ENCODE results near the gene MAN2A1. TPM values are rescaled to one million over a fixed set of nuclear protein-coding genes. Genes with fewer than 3 reads are reported as not detected.

Gene MAN2A1
- total RNA-seq, 6 experiments from 2014 or later = 48.1 to 68.8 (median 61.9) TPM

GRCh38 chr5:109688970-109689739 lies 572 bp upstream of the MAN2A1 start:
- intact Hi-C loops (cut with DNase I) = no loop called here
- 0% methylated on average over 30 of the region's 68 CpGs for WGBS (ENCODE audit: insufficient coverage, low coverage, low lambda C conversion rate, missing lambda C conversion rate)
- Histone ChIP-seq H3K9me3 (no peaks in the 10 kb centered on the region), H3K4me1 (peaks cover 0 to 25% (median 9%) of the 10 kb centered on the region in 4 donors), H3K36me3 (no peaks in the 10 kb centered on the region), H3K27me3 (no peaks in the 10 kb centered on the region), H3K27ac (peak overlapping the region; percentile 98), H3K4me3 (peak overlapping the region; percentile 83 to 90 (median 89))
- peak; percentile 81 to 92 (median 86) for ATAC-seq
- TF ChIP-seq, protein P1, sequence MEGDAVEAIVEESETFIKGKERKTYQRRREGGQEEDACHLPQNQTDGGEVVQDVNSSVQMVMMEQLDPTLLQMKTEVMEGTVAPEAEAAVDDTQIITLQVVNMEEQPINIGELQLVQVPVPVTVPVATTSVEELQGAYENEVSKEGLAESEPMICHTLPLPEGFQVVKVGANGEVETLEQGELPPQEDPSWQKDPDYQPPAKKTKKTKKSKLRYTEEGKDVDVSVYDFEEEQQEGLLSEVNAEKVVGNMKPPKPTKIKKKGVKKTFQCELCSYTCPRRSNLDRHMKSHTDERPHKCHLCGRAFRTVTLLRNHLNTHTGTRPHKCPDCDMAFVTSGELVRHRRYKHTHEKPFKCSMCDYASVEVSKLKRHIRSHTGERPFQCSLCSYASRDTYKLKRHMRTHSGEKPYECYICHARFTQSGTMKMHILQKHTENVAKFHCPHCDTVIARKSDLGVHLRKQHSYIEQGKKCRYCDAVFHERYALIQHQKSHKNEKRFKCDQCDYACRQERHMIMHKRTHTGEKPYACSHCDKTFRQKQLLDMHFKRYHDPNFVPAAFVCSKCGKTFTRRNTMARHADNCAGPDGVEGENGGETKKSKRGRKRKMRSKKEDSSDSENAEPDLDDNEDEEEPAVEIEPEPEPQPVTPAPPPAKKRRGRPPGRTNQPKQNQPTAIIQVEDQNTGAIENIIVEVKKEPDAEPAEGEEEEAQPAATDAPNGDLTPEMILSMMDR (IDR thresholded peaks at IDR 0.05) = no peak
- peak; percentile 96 for TF ChIP-seq POLR2A (IDR thresholded peaks at IDR 0.05)
- DNase-seq = peak; percentile 91 to 92 (median 91)

DNA sequence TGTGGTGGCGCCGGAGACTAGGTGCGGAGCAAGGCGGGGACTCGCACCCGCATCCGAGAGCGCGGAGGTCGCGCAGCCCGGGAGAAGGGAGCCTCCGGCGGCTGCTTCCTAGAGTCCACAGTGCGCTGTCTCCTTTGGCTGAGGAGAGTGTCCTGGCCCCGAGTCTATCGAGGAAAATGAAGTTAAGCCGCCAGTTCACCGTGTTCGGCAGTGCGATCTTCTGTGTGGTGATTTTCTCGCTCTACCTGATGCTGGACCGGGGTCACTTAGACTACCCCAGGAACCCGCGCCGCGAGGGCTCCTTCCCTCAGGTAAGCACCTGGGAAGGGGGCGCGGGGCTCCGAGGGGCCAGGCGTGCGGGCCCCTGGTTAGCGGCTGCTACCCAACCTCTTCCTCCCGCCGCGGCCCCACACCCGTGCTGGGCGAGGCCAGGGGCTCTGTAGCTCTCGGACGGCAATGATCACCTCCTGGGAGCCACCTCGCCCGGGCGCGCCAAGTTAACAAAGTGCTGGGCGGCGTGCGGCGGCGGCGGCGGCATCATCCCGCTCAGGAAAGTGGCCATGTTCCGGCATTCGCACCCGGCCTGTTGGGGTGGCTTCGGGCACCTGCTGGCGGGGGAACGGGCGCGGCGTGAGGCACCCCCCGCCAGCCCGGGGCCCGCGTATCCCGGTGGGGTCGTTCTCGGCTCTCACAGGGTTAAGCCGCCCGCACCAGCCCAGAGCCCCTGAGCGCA lies 681 bp downstream of the MAN2A1 start:
- TF ChIP-seq, protein P1 (IDR thresholded peaks at IDR 0.05) = no peak
- TF ChIP-seq POLR2A (IDR thresholded peaks at IDR 0.05) = no peak
- Histone ChIP-seq H3K27me3 (no peaks in the 10 kb centered on the region), H3K36me3 (no peaks in the 10 kb centered on the region), H3K27ac (peak overlapping the region; percentile 98), H3K4me1 (peaks cover 0 to 38% (median 15%) of the 10 kb centered on the region in 4 donors), H3K9me3 (no peaks in the 10 kb centered on the region), H3K4me3 (peak overlapping the region; percentile 83 to 90 (median 89))
- DNase-seq = peak; percentile 59 to 75 (median 67)
- intact Hi-C loops (cut with DNase I) = no loop called here
- WGBS (ENCODE audit: insufficient coverage, low coverage, low lambda C conversion rate, missing lambda C conversion rate) = 0% methylated on average over 13 of the region's 71 CpGs
- peak; percentile 4 to 20 (median 10) for ATAC-seq

- TF ChIP-seq POLR2A (IDR thresholded peaks at IDR 0.05) = peak; percentile 29
- TF ChIP-seq, protein P1 (IDR thresholded peaks at IDR 0.05) = peak; percentile 72 to 80 (median 74)
- under 1% methylated on average over 26 of the region's 26 CpGs for WGBS (ENCODE audit: insufficient coverage, low coverage, low lambda C conversion rate, missing lambda C conversion rate)
- H3K4me1 ChIP-seq = peaks cover 0 to 45% (median 18%) of the 10 kb centered on the region in 4 donors
- no peaks in the 10 kb centered on the region for H3K9me3 ChIP-seq
- ATAC-seq (peak; percentile 53 to 63 (median 54)), DNase-seq (peak; percentile 82 to 88 (median 85))
- peak overlapping the region; percentile 98 for H3K27ac ChIP-seq
- H3K36me3 ChIP-seq = no peaks in the 10 kb centered on the region
- intact Hi-C loops (cut with DNase I) = no loop called here
- no peaks in the 10 kb centered on the region for H3K27me3 ChIP-seq
- H3K4me3 ChIP-seq = peak overlapping the region; percentile 83 to 90 (median 89)
Observed at GRCh38 chr5:109690975-109691574, 1.3 kb downstream of the MAN2A1 start.

GRCh38 chr5:109691996-109692395 lies 2.3 kb downstream of the MAN2A1 start:
- Histone ChIP-seq H3K4me3 (peak overlapping the region; percentile 83 to 90 (median 89)), H3K4me1 (peaks cover 0 to 53% (median 21%) of the 10 kb centered on the region in 4 donors), H3K27ac (peak overlapping the region in 2 of 3 donors; percentile 98), H3K27me3 (no peaks in the 10 kb centered on the region), H3K36me3 (no peaks in the 10 kb centered on the region), H3K9me3 (no peaks in the 10 kb centered on the region)
- intact Hi-C loops (cut with DNase I) = no loop called here
- DNase-seq = no peak
- WGBS (ENCODE audit: insufficient coverage, low coverage, low lambda C conversion rate, missing lambda C conversion rate) = 33% methylated on average over 1 of the region's 1 CpG
- TF ChIP-seq, protein P1 (IDR thresholded peaks at IDR 0.05) = no peak
- no peak for TF ChIP-seq POLR2A (IDR thresholded peaks at IDR 0.05)
- ATAC-seq = no peak

Measured in right lobe of liver (tissue), 6 donors.